Femur (tissue), 1 donor: ENCODE results near the gene FOXA1.

ENCODE experiments used
- DNase-seq: peaks from one replicate; pipeline ENCODE4 v3.0.0-alpha.2; 2017

The FOXA1 gene

DNA sequence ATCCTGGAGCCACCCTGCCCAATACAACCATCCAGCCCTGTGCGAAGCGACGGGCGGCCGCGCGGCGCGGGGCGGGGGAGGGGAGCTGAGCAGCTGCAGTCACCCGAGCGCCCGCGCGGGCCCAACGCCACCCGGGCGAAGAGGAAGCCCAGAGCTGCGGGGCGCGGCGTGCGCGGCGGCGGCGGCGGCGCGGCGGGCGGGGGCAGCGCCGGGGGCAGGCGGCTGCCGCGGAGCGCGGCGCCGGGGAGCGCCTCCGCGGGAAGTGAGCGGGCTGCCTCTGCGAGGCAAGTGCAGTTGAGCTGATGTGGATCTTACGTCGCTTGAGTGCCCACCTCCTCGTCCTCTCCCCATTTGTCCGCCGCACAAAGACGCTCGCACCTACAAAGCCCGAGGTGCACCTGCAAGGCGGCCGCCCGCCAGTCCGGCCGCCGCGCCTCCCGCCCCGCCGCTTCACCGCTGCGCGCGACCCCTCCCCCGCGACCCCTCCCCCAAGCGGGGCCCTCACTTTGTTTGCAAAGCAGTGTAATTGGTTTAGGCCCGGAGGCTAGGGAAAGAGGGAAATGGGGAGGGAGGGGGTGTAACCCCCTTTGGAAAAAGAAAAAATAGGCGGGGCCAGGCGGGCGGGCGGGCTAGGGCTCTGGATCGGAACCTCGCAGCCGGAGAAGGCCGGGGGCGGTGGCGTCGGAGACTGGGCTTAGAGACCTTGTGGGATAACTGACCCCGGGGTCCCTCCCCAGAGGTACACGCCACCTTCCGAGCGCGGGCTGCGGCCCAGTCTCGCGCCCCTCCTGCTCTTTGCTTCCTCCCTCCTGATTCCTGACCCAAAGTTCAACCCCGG lies at the start of gene FOXA1, which contains the start of gene TTC6:
FOXA1 (minus strand) TSS at position 279 of the 838 bp plus-strand sequence; CDS start at position 2, 277 bp downstream.
TTC6 (plus strand) TSS at position 659 of the 838 bp plus-strand sequence. CDS start 26,436 bp downstream, outside the sequence.
- peak; percentile 38 for DNase-seq

DNA sequence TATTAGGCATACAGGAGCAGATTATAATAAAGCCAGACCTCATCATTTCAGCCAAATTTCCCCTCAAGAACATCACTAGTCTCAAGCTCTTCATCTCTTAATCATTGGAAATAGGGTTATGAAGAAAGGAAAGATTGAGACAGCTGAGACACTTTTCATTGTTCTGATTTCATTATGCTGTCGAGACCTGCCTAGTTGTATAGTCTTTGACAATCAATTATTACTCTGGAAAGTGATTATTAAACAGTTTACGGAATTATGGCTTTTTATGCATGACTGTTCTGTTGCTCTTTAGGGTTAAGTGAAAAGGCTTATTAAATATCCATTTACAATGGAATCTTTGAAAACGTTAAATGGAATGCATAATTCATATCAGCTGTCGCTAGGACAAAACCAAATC lies 48.7 kb upstream of the FOXA1 start:
- DNase-seq, result no peak

GRCh38 chr14:37642125-37642524 lies 47.1 kb upstream of the FOXA1 start:
- no peak for DNase-seq

- no peak for DNase-seq
These were observed 46.1 kb upstream of the FOXA1 start for GRCh38 chr14:37641117-37641516.

- no peak for DNase-seq
These were observed 43.5 kb upstream of the FOXA1 start for GRCh38 chr14:37638599-37638998.

GRCh38 chr14:37637341-37637740 lies 42.3 kb upstream of the FOXA1 start:
- DNase-seq, result no peak

- DNase-seq, result no peak
These were observed 30.8 kb upstream of the FOXA1 start for GRCh38 chr14:37625597-37626595.

GRCh38 chr14:37623971-37624370 lies 28.9 kb upstream of the FOXA1 start:
- no peak for DNase-seq

DNA sequence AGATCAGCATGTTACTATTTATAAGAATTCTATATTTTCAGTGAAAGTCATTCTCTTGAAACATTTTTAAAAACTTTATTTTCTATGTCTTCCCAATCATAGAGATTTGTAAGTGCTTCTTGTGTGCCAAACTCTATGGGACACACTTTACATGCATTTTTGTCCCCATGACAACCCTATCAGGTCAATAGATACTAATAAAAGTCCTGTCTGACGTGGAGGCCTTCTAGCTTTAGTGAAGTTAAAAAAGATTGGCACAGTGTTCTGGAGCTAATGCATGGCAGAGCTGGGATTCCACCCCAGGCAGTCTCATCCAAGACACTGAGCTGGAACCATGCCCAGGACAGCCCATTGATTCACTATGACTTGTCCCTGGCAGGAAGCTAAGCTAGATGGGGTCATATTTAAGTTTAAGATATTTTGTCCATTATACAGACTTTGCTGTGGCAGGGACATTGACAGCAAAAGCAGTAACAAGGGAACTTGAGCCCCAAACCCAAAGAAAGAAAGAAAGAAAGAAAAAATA lies 28.4 kb upstream of the FOXA1 start:
- DNase-seq, result no peak

DNA sequence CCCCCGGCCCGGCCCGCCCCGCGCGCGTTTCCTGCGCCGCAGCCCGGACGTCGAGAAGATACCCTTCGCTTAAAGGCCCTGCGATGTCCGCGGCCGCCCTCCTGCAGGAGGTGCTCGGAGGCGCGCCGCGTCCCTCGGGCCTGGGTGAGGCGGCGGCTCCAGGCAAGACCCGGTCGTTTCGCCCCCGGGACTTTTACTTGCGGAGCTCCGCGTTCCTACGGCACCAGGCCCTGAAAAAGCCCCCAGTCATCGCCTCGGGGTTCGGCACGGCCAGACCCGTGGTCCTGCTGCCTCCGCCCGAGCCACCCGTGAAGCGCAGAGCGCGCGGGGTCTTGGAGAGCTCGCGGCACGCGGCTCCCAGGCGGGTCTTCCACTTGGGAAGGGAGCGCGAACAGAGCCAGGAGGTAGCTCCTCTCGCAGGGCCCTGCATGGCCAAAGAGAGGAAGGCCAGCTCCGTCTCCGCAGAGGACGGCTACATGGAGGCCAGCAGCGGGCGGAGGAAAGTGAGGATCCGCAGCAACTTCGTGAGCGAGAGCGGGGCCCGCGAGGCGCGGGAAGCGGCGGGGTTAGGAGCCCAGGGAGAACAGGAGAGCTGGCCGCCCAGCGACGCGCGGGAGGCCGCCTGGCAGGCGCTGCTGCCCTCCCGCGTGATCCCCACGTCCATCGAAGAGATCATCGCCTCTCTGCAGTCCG lies 27.3 kb upstream of the FOXA1 start:
- no peak for DNase-seq

DNA sequence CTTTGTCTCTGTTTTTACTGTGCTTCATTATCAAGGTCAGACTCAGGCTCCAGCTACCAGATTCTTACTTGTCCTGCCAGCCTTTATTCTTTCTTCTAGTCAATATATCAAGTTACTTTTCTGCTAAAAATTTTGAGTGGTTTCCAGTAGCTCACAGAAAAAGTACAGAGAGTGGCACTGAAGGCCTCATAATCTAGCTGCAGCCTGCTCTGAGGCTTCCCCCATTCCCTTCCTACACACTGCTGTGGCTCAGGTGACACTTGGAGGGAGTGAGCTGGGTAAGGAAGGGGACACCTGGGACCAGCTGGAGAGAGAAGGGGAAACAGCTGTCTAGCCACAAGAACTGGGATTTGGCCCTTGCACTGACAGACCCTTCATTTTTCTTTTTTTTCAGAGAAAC lies 25.8 kb upstream of the FOXA1 start:
- no peak for DNase-seq

GRCh38 chr14:37618498-37619028 lies 23.5 kb upstream of the FOXA1 start:
- no peak for DNase-seq

DNA sequence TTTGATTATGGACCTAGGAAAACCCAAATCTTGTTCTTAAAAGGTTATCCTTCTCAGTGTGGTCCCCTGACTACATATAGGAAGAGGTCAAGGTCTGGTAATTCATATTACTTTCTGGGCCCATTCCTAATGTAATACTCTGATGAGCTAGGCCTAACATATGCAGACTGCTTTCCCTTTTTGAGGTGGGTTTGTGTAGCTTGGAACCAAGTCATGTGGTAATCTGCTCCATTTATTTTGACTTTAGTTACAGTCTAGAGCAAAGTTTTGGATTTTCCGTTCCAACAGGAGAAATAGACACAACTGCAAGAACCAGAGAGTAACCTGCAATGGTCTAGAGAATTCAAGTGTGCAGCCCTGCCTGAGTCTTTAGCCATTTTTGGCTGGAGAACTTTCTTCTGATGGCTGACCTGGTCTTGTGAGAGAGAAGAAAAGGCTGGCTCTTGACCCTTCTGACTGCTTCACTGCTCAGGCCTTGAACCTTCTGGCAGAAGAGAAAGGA lies 22.9 kb upstream of the FOXA1 start:
- no peak for DNase-seq

DNA sequence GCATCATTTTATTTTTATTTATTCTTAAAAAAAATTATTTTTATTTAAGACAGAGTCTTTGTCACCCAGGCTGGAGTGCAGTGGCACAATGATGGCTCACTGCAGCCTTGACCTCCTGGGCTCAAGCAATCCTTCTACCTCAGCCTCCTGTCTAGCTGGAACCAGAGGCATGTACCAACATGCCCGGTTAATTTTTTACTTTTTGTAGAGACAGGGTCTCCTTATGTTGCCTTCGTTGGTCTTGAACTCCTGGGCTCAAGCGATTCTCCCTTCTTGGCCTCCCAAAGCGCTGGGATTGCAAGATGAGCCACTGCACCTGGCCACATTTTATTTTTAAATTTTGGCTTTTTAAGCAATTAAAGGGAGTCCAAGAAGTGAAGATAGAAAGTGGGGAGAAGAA lies 21.8 kb upstream of the FOXA1 start:
- DNase-seq, result no peak

- DNase-seq, result no peak
These were observed 20.7 kb upstream of the FOXA1 start for GRCh38 chr14:37615582-37616289.

DNA sequence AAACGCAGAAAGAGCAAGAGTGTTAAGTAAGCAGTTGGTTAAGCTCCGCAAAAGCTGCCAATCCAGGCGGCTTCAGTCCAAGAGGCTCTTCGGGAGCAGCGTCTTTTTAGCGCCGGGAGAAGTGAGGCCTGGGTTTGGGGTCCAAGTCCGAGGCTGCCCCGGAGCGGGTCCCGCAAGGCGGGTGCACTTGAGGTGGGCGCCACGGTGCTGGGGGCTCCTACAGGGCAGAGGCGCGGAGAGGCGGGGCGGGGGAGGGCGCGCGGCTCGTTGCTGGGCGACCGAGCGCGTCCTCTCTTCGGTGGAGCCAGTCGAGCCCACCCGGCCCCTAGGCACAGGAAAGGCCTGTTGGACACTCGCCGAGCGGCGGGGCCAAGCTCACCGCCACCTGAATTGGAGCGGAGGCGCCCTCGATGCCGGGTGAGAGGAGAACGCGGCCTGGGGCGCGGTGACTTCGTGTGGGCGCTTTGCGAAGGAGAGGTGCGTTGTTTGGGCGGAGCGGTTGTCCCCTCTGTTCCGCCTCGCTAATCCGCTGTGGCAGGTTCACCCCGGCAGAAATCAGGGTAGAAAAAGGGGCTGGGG lies 16.0 kb upstream of the FOXA1 start:
- no peak for DNase-seq

GRCh38 chr14:37608649-37609048 lies 13.6 kb upstream of the FOXA1 start:
- no peak for DNase-seq

- DNase-seq, result no peak
These were observed 11.6 kb upstream of the FOXA1 start for GRCh38 chr14:37606678-37607077.

GRCh38 chr14:37603688-37604251 lies 8.7 kb upstream of the FOXA1 start:
- no peak for DNase-seq

GRCh38 chr14:37602605-37603453 lies 7.8 kb upstream of the FOXA1 start:
- no peak for DNase-seq
